GM19240 (cell line): ENCODE measurements around the gene SND1.
A peak's percentile ranks its signal among the peaks of the same experiment; 100 is the strongest.

Experiments used
- DNase-seq: peaks from one replicate; pipeline ENCODE4 v3.0.0; 2011; ENCODE audit warnings: low spot score; ENCODE audit not compliant: insufficient read length

The SND1 gene

DNA sequence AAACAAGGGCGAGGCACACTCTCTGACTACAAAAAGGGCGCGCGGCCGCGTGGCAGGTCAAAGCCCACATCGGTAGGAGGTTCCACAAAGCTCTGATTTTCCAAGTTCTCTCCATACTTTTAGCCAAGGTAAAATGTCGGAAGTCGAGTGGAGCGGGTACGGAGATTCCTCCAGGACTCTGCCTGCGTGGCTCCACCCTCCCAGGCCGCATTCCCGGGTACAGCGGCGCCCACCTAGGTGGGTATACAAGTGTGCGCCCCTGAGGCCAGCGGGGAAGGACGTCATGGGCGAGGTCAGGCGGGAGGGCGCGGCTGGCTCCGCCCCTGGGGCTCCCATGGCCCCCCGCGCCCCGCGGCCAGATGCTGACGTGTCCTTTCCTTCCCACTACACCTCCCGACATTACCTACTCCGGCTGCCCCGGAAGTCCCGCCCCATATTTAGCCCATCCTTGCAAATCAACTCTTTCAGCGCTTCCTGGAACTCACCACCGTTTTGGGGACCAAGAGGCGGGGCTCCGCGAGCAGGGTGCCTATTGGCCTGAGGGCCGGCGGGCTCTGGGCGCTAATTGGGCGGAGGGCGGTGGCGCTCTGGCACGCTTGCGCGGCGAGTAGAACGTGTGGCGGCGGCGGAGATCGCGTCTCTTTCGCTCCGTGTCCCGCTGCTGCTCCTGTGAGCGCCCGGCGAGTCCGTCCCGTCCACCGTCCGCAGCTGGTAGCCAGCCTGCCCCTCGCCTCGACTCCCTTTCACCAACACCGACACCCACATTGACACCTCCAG, at the start of gene SND1:
Gene SND1, plus strand, starts transcription at position 639 of the 777 bp plus-strand sequence. CDS start 180 bp downstream, outside the sequence.
- DNase-seq = peak; percentile 88

DNA sequence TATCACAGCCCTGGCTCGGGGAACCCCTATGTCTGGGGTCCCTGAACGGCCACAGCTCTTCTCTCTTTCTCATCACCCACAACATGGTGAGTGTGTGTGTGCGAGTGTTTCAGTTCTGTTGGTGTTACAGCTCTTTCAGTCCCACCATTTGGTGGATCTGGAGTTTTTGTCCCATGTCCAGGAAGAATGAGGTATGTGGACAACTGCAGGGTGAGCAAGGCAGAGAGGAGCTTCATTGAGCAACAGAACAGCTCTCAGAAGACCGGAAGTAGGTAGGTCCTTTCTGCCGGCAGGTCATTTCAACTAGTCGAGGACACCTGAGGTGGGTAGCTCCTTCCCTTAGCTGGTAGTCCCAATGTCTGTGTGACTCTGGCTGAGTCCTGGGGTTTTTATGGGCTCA, 43.5 kb upstream of the SND1 start:
- DNase-seq = no peak

DNA sequence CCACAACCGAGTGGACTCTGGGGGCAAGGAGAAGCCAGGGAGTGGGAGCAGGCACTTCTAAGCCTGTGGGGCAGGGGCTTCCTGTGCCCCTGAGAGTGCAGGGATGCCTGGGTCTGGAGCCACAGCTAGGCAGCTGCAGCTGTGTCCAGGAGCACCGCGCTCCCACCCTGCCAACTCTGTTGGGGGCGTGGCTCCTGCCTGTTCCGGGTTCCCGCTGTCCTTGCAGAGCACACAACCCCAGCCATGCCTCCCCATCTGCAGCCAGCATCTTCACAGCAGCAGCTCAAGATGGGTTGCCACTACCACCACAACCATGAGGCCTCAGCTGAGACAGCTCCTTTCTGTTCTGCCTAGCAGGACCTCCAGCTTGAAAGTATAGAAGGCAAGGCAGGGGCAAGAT, 42.7 kb upstream of the SND1 start:
- no peak for DNase-seq

DNA sequence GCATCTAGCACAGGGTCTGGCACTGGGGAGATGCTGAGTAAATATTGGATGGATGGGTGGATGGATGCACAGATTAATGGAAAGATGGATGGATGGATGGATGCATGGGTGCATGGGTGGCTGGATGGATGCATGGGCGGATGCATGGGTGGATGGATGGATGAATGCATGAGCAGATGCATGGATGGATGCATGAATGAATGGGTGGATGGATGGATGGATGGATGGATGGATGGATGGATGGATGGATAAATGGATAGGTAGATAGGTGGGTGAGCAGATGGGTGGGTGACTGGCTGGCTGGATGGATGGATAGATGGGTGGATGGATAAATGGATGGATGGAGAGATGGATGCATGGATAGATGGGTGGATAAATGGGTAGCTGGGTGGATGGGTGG, 39.7 kb upstream of the SND1 start:
- no peak for DNase-seq

DNA sequence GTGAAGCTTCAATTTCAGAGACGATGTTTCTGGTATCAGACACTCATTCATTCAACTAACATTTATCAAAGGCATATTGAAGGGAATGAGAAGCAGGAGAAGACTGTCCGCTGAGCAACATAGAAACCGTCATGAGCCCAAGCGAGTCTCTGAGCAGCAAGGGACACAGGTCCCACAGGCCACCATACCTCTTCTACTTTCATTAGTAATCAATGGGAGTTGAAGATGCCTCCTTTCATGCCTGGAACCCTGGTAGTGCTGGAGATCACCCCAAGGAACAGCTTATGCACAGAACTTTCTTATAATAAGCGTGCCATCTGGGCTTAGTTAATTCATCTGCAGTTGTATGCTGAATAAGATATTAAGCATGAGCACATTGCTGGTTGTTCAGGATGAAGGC, 35.3 kb upstream of the SND1 start:
- no peak for DNase-seq

DNA sequence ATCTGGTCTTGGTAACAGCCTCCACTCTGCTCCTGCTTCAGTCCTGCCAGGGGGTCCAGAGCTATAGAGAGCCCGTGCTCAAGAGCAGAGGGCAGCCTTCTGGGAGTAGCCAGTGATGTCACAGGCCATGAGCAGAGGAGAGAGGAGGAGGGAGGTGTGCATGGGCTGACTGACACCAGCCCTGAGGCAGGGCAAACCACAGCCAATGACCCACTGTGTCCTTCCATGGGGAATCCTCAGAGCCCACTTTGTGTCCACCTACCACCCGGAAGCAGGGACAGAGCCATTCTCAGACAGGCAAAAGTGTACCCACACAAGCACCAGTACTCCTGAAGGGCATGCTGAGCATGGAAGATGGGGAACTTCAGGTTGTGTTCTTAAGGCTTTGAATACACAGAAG, 34.0 kb upstream of the SND1 start, which contains the start of gene PAX4:
Gene PAX4, minus strand, starts transcription at position 101 of the 400 bp plus-strand sequence. CDS start 2,214 bp downstream, outside the sequence.
- DNase-seq = no peak

DNA sequence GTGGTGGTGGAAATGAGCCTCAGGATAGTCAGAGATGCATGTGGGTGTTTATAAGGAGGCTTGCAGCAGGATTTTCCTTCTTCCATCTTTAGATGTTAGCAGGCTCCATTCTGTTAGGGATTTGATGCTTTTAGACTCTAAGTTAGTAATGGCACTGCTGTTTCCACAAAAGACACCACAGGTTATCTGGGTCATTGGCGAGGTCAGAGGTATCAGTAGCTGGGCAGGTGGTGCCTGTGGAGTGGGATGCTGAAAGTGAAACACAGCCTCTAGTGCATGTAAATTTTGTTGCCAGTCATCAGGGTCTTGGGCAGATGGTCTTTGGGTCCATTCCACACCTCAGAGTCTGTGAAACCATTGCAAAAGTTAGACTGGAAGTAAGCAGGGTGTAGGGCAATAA, 33.2 kb upstream of the SND1 start:
- no peak for DNase-seq

DNA sequence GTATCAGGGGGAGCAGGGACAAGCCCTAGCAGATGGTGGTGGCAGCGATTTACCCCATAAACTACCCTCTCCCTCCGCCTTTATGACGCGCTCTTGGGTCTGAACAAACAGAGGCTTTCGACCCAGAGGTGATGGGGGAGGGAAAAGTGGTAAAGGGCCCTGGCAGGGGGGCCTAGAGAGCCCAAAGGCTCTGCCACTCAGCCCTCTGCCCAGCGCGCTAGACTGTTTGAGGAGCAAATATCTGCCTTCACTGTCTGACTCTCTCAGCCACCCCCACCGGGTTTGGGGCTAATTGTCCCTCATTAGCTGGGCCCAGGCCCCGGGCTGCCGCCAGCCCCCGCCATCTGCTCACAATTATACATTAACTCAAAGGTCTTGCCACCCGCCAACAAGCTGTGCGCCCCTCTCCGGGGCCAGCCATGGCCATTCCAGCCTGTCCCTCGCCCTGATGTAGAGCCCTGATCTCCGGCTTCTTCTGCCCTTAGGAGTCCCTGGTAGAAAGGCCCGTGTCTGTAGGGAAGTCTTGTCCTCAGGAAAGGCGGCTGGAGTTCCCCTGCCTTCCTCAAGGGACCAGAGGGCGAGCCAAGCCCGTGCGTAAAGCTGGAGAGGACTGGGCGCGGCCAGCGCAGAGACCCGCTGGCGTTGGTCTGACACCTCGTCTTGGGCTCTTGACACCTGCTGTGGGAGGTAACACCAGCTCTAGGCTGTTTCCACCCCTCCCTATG, 32.2 kb upstream of the SND1 start:
- no peak for DNase-seq

DNA sequence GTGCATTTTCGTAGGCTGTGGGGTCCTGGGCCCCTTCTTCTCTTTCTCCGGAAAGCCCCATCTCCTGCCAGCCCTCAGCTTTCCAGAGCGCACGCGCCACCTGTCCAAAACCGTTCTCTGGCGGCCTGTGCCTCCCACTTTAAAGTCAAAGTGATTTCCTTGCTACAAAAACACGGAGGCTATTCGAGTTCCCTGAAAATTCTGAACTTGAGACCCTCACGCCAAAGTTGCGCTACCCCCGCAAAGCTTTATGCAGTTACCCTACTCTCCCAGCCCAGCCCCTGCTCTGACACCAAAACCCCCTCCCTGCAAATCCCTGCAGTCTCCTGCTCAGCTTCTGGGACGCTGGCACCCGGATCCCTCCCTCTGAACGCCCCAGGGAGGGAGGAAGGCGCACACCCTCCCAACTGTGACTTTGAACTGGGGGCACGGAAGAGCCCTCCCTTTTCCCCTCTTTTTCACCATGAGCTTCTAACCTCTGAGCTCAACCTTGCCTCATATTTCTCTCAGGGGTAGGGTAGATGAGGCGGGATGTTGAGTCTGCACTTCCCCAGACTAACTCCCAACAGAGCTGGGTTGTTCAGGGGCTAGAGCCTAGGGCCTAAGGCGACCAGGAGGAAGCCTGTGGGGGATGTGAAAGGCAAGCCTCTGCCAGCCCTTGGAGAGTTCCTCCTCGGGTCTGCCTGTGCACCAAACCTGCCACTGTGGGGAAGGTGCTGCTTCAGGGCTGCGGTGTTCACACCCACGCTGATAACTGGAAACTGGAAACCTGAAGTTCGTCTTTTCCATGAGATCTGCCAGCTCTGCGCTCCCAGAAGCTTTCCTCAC, 31.4 kb upstream of the SND1 start:
- DNase-seq = no peak

DNA sequence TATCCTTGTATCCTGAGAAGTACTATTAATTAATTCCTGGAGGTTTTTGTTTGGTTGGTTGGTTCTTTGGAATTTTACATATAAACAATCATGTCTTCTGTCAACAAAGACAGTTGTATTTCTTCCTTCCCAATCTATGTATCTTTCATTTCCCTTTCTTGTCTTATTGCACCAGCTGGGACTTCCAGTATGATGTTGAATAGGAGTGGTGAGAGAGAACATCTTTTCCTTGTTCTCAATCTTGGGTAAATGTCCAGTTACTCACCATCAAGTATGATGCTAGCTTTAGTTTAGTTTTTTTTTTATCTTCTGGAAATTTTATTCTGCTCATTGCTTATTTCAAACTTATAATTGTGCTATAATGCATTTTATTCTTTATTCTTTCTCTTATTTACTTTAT, 26.7 kb upstream of the SND1 start:
- DNase-seq = no peak

DNA sequence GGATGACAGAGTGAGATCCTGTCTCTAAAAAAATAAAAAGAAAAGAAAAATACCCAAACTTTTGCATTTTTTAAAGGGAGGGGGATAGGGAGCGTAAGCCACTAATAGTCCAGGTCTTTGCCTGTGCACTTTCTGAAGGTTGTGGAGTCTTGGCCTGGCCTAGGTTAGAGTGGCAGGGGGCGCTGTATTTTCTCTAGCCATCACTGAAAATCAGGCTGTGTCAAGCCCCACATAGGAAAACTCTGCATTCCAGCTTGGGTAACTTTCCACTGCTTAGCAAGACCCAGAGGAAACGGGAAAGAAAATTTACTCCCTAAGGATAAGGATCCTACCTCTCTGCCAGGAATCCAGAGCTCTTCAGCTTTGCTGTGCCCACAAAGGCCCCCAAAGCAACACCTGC, 23.5 kb upstream of the SND1 start:
- no peak for DNase-seq

DNA sequence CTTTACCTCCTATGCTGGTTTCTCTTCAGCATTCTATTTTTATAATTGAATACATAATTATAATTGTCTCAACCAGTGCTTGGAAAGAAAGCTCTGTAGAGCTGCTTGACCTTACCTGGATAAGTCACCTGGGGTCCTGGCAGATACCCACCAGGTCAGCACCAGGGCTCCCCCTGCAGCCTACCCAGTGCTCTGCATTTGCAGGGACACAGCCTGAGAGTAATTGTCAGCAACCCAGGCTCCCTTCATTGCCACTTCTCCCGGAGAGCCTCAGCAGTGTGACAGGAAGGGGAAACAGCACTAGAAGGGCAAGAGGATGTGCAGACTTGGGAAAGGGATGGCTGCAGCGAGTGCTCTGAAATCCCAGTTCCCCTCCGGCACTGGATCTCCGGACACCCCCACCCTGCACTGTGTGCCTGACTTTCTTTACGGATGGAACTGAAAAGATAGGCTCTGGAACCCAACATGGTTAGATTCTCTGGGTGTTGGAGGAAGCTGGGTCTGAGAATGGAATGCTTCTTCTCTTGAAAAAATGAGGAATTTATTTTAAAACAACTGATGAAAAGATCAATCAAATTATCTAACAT, 22.6 kb upstream of the SND1 start:
- DNase-seq = peak; percentile 43

DNA sequence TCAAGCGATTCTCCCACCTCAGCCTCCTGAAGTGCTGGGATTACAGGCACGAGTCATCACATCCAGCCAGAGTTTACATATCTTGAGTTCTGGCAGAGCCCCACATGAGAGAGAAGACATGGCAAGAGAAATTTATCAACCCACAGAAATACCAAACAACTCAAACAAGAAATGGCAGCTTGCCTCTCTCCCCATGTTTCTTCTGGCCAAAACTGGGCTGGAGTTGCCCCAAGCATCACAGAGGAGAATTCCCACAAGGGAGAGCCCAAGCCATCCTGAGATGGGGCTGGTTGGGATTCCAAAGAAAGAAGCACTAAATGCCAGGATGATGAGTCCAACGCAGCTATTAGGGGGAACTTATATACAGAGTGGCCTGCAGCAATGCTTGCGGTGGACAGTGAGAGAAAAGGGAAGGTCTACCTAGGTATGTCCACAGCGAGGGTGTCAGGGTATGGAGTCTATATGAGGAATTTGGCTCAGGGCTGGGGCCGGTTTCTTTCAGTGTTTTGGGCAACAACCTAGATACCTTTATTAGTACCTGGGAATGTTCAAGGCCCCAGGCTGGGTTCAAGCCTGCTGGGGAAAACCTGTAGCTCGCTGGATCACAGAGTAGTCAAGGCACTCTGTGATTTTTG, 19.6 kb upstream of the SND1 start:
- DNase-seq = no peak

DNA sequence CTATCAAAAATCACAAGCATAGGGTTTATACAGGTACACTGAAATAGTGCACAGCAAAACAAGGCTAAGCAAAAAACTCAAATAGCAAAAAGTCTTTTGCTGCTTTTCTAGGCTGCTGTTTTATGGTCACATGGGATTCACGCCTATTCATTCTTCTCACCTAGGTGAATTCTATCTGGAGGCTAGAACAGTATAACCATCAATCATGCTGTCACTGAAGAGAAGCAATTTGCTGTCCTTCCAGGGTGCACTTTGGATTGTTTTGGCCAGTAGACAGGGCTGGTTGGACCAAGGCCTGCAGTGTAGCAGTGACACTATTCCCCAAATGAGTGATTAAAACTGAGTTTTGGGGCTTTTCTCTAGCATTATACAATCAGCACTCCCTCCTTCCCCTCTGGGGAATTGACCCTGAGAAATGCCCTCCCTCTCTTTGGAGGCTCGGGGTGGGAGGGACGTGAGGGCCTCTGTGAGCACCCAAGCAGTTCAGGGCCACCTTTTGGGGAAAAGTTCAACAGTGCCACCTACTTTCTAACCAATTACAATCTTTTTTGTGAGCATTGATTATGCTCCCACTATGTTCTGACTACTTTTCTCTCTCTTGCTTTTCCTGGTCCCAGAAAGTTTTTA, 16.2 kb upstream of the SND1 start:
- no peak for DNase-seq

DNA sequence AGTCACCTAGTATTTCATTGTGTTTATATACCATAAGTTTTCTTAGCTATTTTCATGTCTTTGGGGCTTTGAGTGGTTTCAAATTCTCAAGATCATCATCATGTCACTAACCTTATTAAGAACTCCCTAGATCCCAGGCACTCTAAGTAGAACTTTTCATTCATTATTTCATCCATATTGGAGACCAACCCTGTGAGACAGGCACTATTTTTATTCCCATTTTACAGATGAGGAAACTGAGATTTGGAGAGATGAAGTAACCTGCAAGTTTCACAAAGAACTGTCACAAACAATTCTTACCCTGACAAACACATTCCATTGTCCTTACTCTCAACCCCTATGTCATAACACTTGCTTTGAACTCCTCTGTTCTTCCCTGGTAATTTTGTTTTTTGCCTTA, 13.8 kb upstream of the SND1 start:
- no peak for DNase-seq

DNA sequence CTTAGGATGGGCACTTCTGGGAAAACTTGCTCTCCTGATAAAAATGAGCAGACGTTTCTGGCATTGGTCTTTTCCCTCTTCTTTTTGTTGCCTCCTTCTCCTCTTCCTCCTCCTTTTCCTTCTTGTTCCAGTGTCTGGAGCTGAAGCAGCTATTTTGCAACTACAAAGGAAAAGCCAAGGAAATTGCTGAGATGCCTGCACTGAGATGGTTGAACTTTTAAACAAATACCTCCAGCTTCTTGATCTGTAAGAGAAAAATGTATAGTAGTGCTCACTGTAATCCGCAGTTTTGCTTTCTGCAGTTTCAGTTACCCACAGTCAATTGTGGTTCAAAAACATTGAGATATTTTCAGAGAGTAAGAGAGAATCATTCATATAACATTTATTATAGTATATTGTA, 7.5 kb upstream of the SND1 start:
- DNase-seq = no peak

DNA sequence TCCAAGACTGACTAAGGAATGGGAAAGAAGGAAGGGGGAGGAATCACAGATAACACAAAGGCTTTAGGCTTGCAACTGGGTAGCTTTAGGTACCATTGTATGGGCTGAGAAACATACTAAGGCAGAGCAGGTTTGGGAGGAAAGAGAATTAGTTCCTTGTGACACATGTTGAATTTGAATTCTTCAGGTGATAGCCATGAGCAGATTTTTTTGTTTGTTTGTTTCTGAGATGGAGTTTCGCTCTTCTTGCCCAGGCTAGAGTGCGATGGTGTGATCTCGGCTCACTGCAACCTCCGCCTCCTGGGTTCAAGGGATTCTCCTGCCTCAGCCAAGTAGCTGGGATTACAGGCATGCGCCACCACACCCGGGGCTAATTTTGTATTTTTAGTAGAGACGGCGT, 4.4 kb upstream of the SND1 start:
- no peak for DNase-seq

DNA sequence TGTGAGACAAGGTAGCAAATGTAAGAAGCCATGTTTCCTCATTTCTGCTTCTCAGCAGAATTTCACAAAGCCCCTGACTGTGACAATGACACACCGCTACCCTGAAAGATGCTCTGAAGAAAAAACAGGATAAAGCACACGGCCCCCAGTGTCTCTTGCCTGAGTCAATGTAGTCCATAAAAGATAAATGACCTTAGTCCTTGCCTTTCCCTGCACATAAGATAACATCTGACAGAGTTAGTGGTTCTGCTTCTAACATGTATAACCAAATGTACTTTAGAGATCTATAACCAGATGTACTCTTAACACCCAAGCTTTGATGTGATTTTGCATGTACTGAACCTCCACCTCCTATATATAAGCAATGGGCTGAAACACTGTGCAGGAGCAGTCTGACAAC, 3.0 kb upstream of the SND1 start:
- no peak for DNase-seq

DNA sequence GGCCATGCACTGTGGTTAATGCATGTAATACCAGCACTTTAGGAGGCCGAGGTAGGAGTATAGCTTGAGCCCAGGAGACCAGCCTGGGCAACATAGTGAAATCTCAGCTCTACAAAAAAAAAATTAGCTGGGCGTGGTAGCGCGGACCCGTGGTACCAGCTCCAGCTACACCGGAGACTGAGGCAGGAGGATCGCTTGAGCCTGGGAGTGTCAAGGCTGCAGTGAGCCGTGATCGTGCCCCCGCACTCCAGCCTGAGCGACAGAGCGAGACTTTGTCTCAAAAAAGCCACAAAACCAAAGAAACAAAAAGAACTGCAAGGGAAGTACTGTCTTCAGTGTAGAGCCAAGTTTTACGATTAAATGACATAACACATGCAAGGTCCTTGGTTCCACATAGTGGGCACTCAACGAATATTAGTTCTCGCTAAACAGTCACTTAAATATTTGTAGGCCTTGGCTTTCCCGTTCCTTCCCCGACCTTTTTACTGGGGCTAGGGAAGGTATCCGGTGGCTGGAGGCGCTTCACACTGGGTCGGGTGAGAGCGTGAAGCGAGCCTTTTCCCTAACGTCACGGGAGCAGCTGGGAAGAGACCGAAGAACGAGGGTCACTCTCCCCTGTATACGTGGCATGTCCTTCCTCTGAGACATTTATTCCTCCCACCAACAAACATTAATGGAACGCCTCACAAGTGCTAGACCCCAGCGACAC, 993 bp upstream of the SND1 start:
- DNase-seq = no peak
